HepG2 (cell line): ENCODE results near the gene ANAPC10. TPM values are rescaled to one million over a fixed set of nuclear protein-coding genes. Genes with fewer than 3 reads are reported as not detected.
A peak's percentile ranks its signal among the peaks of the same experiment; 100 is the strongest.

Experiments used
- ATAC-seq: fragments of 200-7000 bp; cut with Tn5 transposase; 3 replicates; pipeline ENCODE4 v1.9.1; 2020; ENCODE audit warnings: mild to moderate bottlenecking, moderate library complexity
- BruUV-seq: library from RNA; stranded (reverse); fragments of 400-500 nt; replicated peaks from 2 replicates; lab custom pipeline; 2021; lab: Mats Ljungman, UMichigan
- CTCF ChIA-PET: fragments of 300-600 bp; formaldehyde crosslinking; extraction: SDS; loops from one replicate; lab custom pipeline; 2021; ENCODE audit warnings: low total read pairs, inconsistent platforms, low intra/inter-chr PET ratio; lab: Yijun Ruan, JAX
- POLR2A ChIA-PET: fragments of 350-600 bp; sonication (Branson Sonifier 250); formaldehyde crosslinking; loops from one replicate; lab custom pipeline; 2020; ENCODE audit warnings: antibody characterized with exemption, inconsistent platforms; lab: Yijun Ruan, JAX
- DNase-seq: peaks from one replicate; pipeline ENCODE4 v3.0.0-alpha.2; 2015; ENCODE audit warnings: low spot score
- FAIRE-seq: peaks from 3 replicates; lab custom pipeline; 2011; peaks lifted over from hg19 to GRCh38; lab: Jason Lieb, UNC
- H2AFZ ChIP-seq: one replicate; pipeline ENCODE4 v1.6.1; 2011; ENCODE audit warnings: low read length, inconsistent platforms
- H3K27ac ChIP-seq: fragments of 300-600 bp; 3 replicates; pipeline ENCODE4 v1.8.0; 2011; ENCODE audit warnings: mixed run types, mild to moderate bottlenecking, mixed read lengths, low read length, inconsistent platforms; ENCODE audit not compliant: insufficient read depth; ENCODE audit errors: extremely low read length
- H3K27me3 ChIP-seq, 2 experiments: fragments of 200-600 bp in 1 of 2; 2 replicates in 1 of 2; 3 replicates in 1 of 2; pipeline versions ENCODE4 v1.6.0 to v1.8.0; 2011; ENCODE audit warnings: low read length in 2 of 2, mild to moderate bottlenecking in 2 of 2, moderate library complexity in 2 of 2, inconsistent platforms in 1 of 2; ENCODE audit not compliant: insufficient read depth in 2 of 2, control insufficient read depth in 1 of 2
- H3K36me3 ChIP-seq, 2 experiments: fragments of 200-600 bp in 1 of 2; replicated peaks in 1 of 2; 2 replicates in 1 of 2; 3 replicates in 1 of 2; pipeline versions ENCODE4 v1.5.1 to v1.8.0; 2011; ENCODE audit warnings: low read length in 2 of 2, inconsistent platforms in 1 of 2; ENCODE audit not compliant: insufficient read depth in 2 of 2, control insufficient read depth in 1 of 2
- H3K4me1 ChIP-seq: 2 replicates; pipeline ENCODE4 v1.5.1; 2012; ENCODE audit warnings: low read length, inconsistent platforms; ENCODE audit not compliant: insufficient read depth
- H3K4me2 ChIP-seq: 2 replicates; pipeline ENCODE4 v1.6.0; 2011; ENCODE audit warnings: low read depth, low read length, inconsistent platforms
- H3K4me3 ChIP-seq, 3 experiments: fragments of 200-600 bp in 1 of 3; sonication (generic), shearing (Covaris generic) in 1 of 3; replicated peaks in 1 of 3; 2 replicates each; pipeline ENCODE4 v1.5.1; 2011 to 2016; ENCODE audit warnings: low read length in 3 of 3, inconsistent platforms in 2 of 3, low read depth in 2 of 3, mild to moderate bottlenecking in 2 of 3, control low read depth in 1 of 3, mixed read lengths in 1 of 3; ENCODE audit not compliant: insufficient read depth in 1 of 3
- H3K79me2 ChIP-seq: one replicate; pipeline ENCODE4 v1.6.1; 2011; ENCODE audit warnings: low read length, inconsistent platforms; ENCODE audit not compliant: insufficient read depth
- H3K9ac ChIP-seq: 2 replicates; pipeline ENCODE4 v1.6.0; 2011; ENCODE audit warnings: mild to moderate bottlenecking, low read depth, low read length, inconsistent platforms; ENCODE audit not compliant: insufficient read depth
- H3K9me3 ChIP-seq: 2 replicates; pipeline ENCODE4 v1.5.1; 2012; ENCODE audit warnings: mild to moderate bottlenecking, low read length
- H4K20me1 ChIP-seq: 2 replicates; pipeline ENCODE4 v1.6.0; 2011; ENCODE audit warnings: inconsistent platforms, mild to moderate bottlenecking, low read length, moderate library complexity; ENCODE audit not compliant: insufficient read depth
- AFF4 ChIP-seq: sonication (generic); formaldehyde crosslinking; IDR thresholded peaks from 2 replicates; pipeline ENCODE4 v1.4.0; 2020; ENCODE audit warnings: missing genetic modification reagents
- FOXA3 ChIP-seq: IDR thresholded peaks from 2 replicates; pipeline ENCODE4 v1.6.1; 2016; ENCODE audit warnings: missing genetic modification reagents, missing compliant biosample characterization
- KAT7 ChIP-seq: IDR thresholded peaks from 2 replicates; pipeline ENCODE4 v1.6.1; 2018; ENCODE audit warnings: borderline replicate concordance, missing compliant biosample characterization
- MBD4 ChIP-seq: IDR thresholded peaks from 2 replicates; pipeline ENCODE4 v1.6.1; 2012; ENCODE audit warnings: low read length, inconsistent platforms, borderline replicate concordance
- MEIS2 ChIP-seq: sonication (generic); formaldehyde crosslinking; IDR thresholded peaks from 2 replicates; pipeline ENCODE4 v1.9.0; 2021; ENCODE audit warnings: mild to moderate bottlenecking, missing genetic modification reagents
- RFX1 ChIP-seq: fragments of 450-650 bp; IDR thresholded peaks from 2 replicates; pipeline ENCODE4 v1.6.1; 2017
- SMAD9 ChIP-seq: sonication (generic); formaldehyde crosslinking; IDR thresholded peaks from 2 replicates; pipeline ENCODE4 v1.5.1; 2020; ENCODE audit warnings: mild to moderate bottlenecking, missing genetic modification reagents
- SMARCC2 ChIP-seq: fragments of 450-650 bp; IDR thresholded peaks from 2 replicates; pipeline ENCODE4 v1.6.1; 2017; ENCODE audit warnings: antibody characterized with exemption, mild to moderate bottlenecking
- TARDBP ChIP-seq: sonication (generic); formaldehyde crosslinking; IDR thresholded peaks from 2 replicates; pipeline ENCODE4 v1.8.0; 2022; ENCODE audit warnings: mild to moderate bottlenecking, missing genetic modification reagents
- ZNF12 ChIP-seq: sonication (generic); formaldehyde crosslinking; IDR thresholded peaks from 2 replicates; pipeline ENCODE4 v1.5.0; 2020; ENCODE audit warnings: missing genetic modification reagents
- ZNF282 ChIP-seq: fragments of 450-650 bp; IDR thresholded peaks from 2 replicates; pipeline ENCODE4 v1.6.1; 2018; ENCODE audit not compliant: partially characterized antibody
- ZNF562 ChIP-seq: sonication (generic); formaldehyde crosslinking; IDR thresholded peaks from 2 replicates; pipeline ENCODE4 v1.8.0; 2022; ENCODE audit warnings: missing genetic modification reagents, borderline replicate concordance
- ZNF773 ChIP-seq: sonication (generic); formaldehyde crosslinking; IDR thresholded peaks from 2 replicates; pipeline ENCODE4 v1.4.0; 2020; ENCODE audit warnings: missing genetic modification reagents, borderline replicate concordance
- ZNF775 ChIP-seq: sonication (generic); formaldehyde crosslinking; IDR thresholded peaks from 2 replicates; pipeline ENCODE4 v1.4.0; 2020; ENCODE audit warnings: missing genetic modification reagents, mild to moderate bottlenecking, moderate library complexity, borderline replicate concordance
- WGBS: methylation state at CpG from one replicate; pipeline ENCODE4 v1.1.6; 2017; ENCODE audit warnings: low lambda C conversion rate; 5-methylcytosine and 5-hydroxymethylcytosine counted together
- in situ Hi-C: cut with HindIII; loops from 2 replicates; pipeline ENCODE4 v1.10.0; 2017; ENCODE audit warnings: low pct_unique_long_range_greater_than_20kb; ENCODE audit not compliant: extremely low pct_ligation_motif_present
- intact Hi-C: fragments of 100-400 bp; cut with micrococcal nuclease; formaldehyde crosslinking; loops from one replicate; pipeline ENCODE4 v1.10.0; 2022; ENCODE audit not compliant: unreplicated experiment
- polyA plus RNA-seq, 8 experiments: library from polyadenylated mRNA; depleted of rRNA in 3 of 8; stranded (reverse) in 7 of 8; unstranded in 1 of 8; fragments of >200 nt; fragmentation: Illumina TruSeq in 4 of 8; extraction: Trizol in 4 of 8; gene quantifications; 2 replicates each; pipeline versions ENCODE4 v1.2.1 to v1.2.3, GENCODE V29; 2011 to 2016; ENCODE audit warnings: low read depth in 4 of 8, missing spikeins in 1 of 8, mixed read lengths in 1 of 8; ENCODE audit not compliant: insufficient read depth in 1 of 8
- total RNA-seq, 5 experiments: library from RNA; depleted of rRNA; stranded (reverse); fragments of >200 nt; fragmentation: Illumina TruSeq; extraction: Trizol; gene quantifications; 2 replicates each; pipeline ENCODE4 v1.2.3, GENCODE V29; 2016; ENCODE audit warnings: low read depth in 1 of 5
- TF ChIP-seq, protein P1 (sequence below): sonication (generic); formaldehyde crosslinking; IDR thresholded peaks from 2 replicates; pipeline ENCODE4 v1.5.0; 2020; ENCODE audit warnings: mild to moderate bottlenecking, missing genetic modification reagents

Gene ANAPC10
- total and polyA plus RNA-seq, 2 of the 13 experiments (the other 11 are each of a cell fraction or from before 2014, with no cell fraction given), result 21.9 to 32.7 TPM

GRCh38 chr4:145081756-145082155 lies 16.2 kb downstream of the ANAPC10 start:
- no peak overlapping the region for H3K4me3 ChIP-seq
- H3K79me2 ChIP-seq, result peaks cover 17% of the 10 kb centered on the region
- no peaks in the 10 kb centered on the region for H3K27me3 ChIP-seq
- TF ChIP-seq, protein P1, sequence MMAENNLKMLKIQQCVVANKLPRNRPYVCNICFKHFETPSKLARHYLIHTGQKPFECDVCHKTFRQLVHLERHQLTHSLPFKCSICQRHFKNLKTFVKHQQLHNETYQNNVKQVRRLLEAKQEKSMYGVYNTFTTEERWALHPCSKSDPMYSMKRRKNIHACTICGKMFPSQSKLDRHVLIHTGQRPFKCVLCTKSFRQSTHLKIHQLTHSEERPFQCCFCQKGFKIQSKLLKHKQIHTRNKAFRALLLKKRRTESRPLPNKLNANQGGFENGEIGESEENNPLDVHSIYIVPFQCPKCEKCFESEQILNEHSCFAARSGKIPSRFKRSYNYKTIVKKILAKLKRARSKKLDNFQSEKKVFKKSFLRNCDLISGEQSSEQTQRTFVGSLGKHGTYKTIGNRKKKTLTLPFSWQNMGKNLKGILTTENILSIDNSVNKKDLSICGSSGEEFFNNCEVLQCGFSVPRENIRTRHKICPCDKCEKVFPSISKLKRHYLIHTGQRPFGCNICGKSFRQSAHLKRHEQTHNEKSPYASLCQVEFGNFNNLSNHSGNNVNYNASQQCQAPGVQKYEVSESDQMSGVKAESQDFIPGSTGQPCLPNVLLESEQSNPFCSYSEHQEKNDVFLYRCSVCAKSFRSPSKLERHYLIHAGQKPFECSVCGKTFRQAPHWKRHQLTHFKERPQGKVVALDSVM, result peak; percentile 47; the same call in 1 of the 2 replicates
- no peak for TF ChIP-seq RFX1
- H3K9ac ChIP-seq, result no peak overlapping the region
- H3K36me3 ChIP-seq, result peaks cover 1 to 27% of the 10 kb centered on the region in 2 experiments; a peak in 4 of 5 replicates
- in situ Hi-C loops (no loop called here), intact Hi-C loops (no loop called here)
- H4K20me1 ChIP-seq, result no peaks in the 10 kb centered on the region
- FAIRE-seq, result no peak
- BruUV-seq, result no TSS peak
- WGBS, result 96% methylated on average over 1 of the region's 1 CpG
- ChIA-PET CTCF (no interaction called here), POLR2A (no interaction called here)
- no peak overlapping the region for H2AFZ ChIP-seq
- no peak for DNase-seq
- H3K27ac ChIP-seq, result no peak overlapping the region
- H3K9me3 ChIP-seq, result peaks cover 11% of the 10 kb centered on the region; the same call in 1 of the 2 replicates
- no peak for ATAC-seq
- H3K4me2 ChIP-seq, result no peak overlapping the region
- no peaks in the 10 kb centered on the region for H3K4me1 ChIP-seq

- BruUV-seq, result no TSS peak
- DNase-seq, result no peak
- no peak for FAIRE-seq
- Histone ChIP-seq H4K20me1 (no peaks in the 10 kb centered on the region), H3K36me3 (peaks cover 3 to 26% of the 10 kb centered on the region in 2 experiments; a peak in 4 of 5 replicates), H2AFZ (no peak overlapping the region), H3K9ac (no peak overlapping the region), H3K79me2 (peaks cover 19% of the 10 kb centered on the region), H3K4me1 (no peaks in the 10 kb centered on the region), H3K4me3 (no peak overlapping the region), H3K27me3 (no peaks in the 10 kb centered on the region), H3K4me2 (no peak overlapping the region), H3K9me3 (peaks cover 11% of the 10 kb centered on the region; the same call in 1 of the 2 replicates), H3K27ac (no peak overlapping the region)
- ATAC-seq, result no peak
- ChIA-PET POLR2A (no interaction called here), CTCF (no interaction called here)
- WGBS, result 98% methylated on average over 2 of the region's 2 CpGs
- in situ Hi-C loops, result no loop called here
- intact Hi-C loops, result no loop called here
- no peak for TF ChIP-seq MEIS2 (CRISPR knock-in tag)
- TF ChIP-seq FOXA3 (CRISPR knock-in tag), result no peak
- TF ChIP-seq ZNF282, result no peak
- no peak for TF ChIP-seq SMARCC2
- TF ChIP-seq ZNF773 (CRISPR knock-in tag), result no peak
- no peak for TF ChIP-seq SMAD9
- no peak for TF ChIP-seq TARDBP (CRISPR knock-in tag)
- no peak for TF ChIP-seq MBD4
- no peak for TF ChIP-seq ZNF12 (CRISPR knock-in tag)
- TF ChIP-seq ZNF562, result no peak
- TF ChIP-seq KAT7 (CRISPR knock-in tag), result no peak
- no peak for TF ChIP-seq ZNF775 (CRISPR knock-in tag)
- no peak for TF ChIP-seq AFF4
These were observed 21.5 kb downstream of the ANAPC10 start for GRCh38 chr4:145076469-145076855.
